SH-SY5Y (cell line): ENCODE results near the gene KRTAP20-3.

Experiments used
- GATA2 ChIP-seq: IDR thresholded peaks from 2 replicates; pipeline ENCODE4 v1.6.1; 2011; ENCODE audit warnings: mild to moderate bottlenecking, low read depth, low read length
- GATA3 ChIP-seq: IDR thresholded peaks from 2 replicates; pipeline ENCODE4 v1.6.1; 2011; ENCODE audit warnings: low read depth, mild to moderate bottlenecking, low read length, moderate library complexity

GRCh38 chr21:30623362-30623761 is 19.3 kb upstream of the KRTAP20-3 start:
- TF ChIP-seq GATA2: no peak
- no peak for TF ChIP-seq GATA3
